A172 (cell line): Measurements from ENCODE around the gene HSF5. TPM values are rescaled to one million over a fixed set of nuclear protein-coding genes. Genes with fewer than 3 reads are reported as not detected.

Source experiments
- DNase-seq: peaks from one replicate; pipeline ENCODE4 v3.0.0-alpha.2; 2015; ENCODE audit warnings: low spot score
- total RNA-seq: library from RNA; depleted of rRNA; stranded (reverse); fragments of >200 nt; shearing (Covaris generic); gene quantifications from 2 replicates; pipeline ENCODE4 v1.2.3, GENCODE V29; 2014; rRNA removed

HSF5 gene, protein sequence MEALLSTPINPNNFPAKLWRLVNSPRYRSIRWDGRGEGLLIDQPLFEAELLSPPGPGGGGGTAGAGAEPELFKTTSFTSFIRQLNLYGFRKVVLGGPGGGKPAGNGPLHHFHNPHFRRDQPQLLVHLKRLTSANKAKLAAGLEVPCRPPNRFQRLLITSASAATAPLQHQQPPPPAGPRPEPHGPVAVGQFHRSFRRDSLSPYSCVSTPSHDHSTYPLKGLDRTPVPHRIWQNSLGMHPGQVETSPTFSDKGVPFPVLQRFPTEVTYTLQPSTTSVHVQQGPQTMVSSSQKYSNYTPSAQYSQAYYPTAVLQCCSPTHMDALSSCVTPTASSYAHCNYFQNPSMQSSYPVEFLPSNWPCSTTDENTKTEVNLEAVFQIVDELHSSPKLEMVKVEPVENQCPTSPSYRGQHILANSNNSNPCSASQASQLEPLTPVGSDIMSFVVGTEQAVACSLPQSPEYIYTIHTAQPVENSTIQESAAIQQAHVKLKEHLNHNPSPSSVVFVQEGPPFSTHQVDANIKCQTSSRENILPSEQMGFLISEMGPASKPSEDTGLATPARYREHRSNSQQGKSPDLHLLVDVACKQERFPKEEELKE
- not detected in 2 replicates for total RNA-seq

DNA sequence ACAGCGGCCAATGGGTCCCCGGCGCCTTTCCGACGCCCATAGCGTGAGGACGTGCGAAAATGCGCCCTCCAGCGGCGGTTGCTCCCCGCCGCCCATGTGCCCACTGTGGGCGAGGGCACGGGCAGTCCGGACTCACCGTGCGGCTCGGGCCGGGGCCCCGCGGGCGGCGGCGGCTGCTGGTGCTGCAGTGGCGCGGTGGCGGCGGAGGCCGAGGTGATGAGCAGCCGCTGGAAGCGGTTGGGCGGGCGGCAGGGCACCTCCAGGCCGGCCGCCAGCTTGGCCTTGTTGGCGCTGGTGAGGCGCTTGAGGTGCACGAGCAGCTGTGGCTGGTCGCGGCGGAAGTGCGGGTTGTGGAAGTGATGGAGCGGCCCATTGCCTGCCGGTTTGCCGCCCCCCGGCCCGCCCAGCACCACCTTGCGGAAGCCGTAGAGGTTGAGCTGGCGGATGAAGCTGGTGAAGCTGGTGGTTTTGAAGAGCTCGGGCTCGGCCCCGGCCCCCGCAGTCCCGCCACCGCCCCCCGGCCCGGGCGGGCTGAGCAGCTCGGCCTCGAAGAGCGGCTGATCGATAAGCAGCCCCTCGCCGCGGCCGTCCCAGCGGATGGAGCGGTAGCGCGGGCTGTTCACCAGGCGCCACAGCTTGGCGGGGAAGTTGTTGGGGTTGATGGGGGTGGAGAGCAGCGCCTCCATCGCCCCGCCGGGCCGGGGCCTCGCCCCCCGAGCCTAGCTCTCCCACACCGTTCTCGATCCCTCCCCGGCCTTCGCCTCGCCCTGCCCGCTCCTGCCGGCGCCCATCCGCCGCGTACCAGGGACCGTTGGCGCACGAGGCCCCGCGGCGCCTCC is at the start of gene HSF5:
Gene HSF5 (minus strand): TSS at position 820 of the 839 bp plus-strand sequence. CDS start 134 bp downstream, at position 686.
- no peak for DNase-seq

DNA sequence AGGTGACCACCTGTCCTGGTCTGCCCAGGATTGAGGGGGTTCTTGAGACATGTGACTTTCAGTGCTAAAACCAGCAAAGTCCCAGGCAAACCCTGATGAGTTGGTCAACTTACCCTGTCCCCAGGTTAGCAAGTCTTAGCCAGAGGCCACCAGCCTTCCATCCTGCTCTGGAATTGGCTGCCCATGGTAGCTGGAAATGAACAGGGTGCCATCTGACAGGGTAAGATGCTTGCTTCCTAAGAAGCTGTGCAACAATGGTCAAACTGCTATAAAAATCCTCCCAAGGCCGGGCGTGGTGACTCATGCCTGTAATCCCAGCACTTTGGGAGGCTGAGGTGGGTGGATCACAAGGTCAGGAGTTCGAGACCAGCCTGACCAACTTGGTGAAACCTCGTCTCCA is 49.1 kb upstream of the HSF5 start:
- DNase-seq = no peak

DNA sequence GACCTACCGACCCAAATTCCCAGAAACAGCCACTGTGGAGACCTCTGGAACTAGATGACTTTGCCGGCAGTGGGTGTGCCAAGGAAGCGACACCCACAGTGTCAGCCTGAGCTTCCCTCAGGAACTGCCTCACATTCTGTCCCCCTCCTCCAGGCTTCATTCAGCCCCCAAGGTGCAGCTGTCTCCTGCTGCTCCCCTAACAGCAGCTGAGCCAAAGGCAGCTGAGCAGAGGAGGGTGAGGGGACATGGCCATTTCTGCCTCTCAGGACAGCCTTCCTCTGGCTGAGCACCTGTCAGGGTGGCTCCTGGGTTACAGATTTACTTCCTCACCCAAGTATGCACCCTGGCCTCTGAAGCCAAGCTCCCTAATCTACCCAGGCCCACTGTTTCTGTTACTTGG is 48.3 kb upstream of the HSF5 start:
- no peak for DNase-seq

DNA sequence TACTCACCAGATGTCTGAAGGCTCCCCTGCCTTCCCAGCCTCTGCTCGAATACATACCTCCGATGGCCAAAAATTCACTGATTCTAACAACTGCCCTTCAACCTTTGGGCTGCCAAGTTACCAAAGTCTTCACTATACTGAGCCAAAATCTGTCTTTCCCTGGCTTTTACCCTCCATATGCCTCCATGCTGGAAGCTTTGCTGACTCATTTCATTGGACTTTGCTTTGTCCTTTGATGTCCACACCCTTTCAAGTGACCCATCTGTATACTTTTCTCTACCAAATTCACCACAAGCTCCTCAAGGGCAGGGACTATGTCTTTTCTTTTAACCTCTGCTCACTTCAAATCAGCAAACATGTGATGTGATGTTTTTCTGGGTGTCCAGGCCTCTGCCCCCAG is 47.2 kb upstream of the HSF5 start:
- peak; percentile 76 for DNase-seq

DNA sequence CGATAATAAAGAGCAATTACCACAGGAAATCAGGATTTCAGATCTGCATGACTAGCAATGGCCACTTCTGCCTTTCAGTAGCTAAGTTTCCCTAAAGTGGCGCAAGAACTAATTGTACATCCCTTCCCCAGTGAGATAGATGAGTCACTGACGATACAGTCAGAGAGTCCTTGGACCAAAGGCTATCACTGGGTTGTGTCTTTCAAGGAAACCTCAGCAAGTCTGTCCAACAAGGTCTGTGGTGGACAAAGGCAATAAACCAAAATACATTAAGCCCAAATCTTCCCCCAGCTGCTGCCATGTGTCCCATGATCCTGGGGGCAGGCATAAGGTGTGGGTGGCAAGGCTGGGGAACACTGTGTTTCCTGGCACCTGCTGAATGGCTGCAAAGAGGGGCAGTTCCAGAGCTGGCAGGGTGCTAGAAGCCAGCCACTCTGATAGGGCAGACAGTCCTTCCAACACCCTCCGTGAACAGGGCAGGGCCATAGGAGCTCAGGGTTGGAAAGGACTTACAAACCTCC is 46.8 kb upstream of the HSF5 start:
- peak; percentile 88 for DNase-seq

DNA sequence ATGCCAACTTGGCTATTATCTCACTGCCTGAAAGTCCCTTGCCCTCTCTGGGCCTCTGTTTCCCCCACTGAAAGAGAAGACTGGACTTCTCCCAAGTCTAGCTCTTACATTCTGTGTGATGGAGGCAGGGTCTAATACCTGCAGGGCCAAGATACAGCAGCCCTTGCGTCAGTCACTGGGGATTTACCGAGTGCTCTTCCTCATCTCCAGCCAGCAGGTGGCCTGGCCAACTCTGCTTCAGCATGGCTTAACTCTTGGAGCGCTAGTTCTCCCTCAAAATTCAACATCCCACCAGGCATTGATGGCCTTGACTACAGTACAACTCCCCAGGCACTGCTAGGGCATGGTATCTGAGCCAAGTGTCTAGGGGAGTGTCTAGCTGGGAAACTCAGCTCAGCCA is 46.1 kb upstream of the HSF5 start:
- DNase-seq = no peak

DNA sequence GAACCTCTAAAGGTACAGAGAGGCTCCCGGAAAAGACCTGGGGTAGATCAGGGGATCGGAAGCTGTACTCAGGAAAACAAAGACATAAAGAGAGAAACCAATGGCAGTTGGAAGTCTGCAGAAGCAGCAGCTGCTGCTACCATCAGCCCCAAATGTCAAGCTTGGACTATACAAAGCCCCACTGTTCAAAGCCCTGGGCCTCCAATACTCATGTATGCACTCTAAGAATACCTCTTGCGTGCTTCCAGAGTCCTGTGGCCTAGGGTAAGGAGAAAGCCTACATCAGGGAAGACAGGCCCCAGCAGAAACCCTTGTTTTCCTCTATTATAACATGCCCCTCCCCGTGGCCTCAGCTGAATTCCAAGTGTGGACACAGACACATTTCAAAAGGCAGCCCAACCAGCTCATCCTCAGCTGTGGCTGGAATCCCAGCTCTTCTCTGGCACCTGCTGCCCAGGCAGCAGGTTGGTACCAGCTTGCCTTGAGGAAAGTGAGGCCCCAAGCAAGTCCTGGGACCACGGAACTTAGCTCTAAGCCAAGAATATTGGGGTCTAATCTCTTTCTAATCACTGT is 45.5 kb upstream of the HSF5 start:
- DNase-seq = no peak

DNA sequence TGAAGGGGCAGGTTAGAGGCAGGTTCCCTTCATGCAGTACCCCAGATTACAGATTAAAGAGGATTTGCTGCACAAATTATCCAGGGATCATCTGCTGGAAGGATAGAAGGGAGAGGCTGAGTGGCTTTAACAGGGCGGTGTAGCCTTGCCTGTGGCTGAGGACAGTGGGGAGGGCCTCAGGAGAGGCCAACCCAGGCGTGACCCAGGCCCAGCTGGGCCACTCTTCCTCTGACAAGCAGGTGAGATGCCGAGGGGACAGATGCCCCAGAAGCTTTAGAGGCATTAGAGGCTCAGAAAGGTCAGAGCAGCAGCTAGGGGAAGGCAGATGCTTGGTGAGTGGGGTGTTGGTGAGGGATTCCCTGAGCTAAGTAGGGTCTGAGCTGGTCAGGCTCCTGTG is 44.3 kb upstream of the HSF5 start:
- no peak for DNase-seq

DNA sequence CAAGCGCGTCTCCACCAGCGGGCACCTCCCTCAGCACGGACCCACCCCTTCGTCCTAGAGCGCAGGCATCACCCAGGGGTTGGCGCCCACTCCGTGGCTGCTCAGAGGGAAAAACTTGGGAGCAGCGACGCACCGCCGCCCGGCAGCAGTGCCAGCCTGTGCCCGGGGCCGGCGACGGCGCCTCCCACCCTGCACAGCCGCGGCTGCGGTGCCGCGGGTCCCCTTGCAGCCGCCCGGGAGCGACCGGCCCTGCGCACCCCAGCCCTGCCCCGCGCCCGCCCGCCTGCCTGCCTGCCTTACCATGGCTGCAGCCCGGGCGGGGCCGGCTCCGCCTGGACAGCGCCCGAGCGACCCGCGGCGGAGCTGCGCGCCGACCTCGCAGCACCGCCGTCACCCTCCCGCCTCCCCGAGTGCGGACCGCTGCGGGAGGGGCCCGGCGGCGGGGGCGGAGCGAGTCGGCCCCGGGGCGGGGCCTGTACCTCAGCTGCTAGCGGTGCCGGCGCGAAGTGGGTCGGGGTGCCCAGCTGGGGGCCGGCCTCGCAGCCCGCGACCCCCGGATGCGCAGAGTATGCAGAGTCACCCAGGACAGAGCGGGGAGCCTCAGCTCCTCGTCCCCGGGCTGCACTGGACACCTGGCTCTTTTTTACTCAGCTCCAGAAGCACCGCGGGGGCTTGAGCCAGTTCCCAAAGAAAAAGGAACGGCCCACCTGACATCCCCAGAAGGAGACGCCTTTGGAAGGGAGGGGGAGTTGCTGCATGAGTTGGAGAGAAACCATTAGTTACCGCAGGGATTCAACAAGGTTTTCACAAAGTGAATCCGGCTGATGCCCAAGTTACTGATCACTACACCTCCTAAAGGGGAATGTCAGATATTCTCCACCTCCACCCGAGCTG is 43.7 kb upstream of the HSF5 start:
- no peak for DNase-seq

DNA sequence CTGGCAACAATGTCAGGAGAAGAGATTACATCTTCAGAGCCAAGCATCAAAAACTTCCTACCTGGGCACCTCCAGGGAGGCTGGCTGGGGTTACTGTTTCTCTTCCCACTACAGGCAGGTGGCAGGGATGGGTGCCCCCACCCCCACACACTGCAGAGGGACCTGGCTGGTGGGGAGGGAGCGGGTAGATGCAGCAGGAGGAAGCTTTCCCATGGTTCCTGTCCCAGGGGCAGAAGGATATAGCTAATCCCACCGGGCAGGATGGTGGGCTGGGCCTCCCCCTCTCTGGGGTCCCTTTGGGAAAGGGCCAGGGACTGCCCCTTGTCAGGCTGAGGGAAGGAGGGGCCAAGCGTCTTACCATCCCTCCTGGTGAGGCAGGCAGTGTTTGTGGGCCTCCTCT is 42.9 kb upstream of the HSF5 start:
- DNase-seq = no peak

DNA sequence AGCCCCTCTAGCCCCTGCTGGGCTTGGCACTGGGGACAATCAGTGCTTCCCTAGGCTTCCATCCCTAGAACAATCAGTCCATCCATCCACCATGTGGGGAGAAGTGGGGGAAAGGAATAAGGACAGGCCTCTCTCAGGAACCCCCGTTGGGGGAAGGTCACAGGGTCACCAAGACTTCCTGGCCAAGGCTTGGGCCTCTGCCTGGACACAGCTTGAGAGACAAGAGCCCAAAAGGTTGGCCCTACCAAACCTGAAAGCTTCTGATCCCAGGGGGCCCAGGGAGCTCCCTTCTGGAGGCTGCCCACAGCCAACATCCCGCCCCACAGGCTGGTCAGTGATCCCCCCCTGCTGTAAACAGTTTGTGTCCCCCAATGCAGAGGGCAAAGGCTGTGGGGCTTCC is 42.4 kb upstream of the HSF5 start:
- no peak for DNase-seq

DNA sequence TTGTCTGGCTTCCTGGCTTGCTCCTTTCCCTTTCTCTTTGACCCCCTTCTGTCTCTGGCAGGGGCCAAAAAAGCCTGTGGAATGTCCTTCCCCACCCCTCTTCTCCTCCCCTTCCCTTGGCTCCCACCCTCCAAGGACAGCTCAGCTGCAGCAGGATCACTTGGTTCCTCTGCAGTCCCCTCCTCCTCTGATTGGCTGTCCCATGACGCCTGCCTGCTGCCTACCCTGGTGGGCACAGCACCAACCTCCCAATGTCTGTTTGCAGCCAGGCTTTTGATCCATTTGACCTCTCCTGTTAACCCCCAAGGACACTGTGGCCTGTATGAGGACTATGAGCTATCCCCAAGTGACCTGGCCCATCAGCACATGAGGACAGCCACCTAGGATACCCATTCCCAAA is 41.1 kb upstream of the HSF5 start:
- DNase-seq = no peak

DNA sequence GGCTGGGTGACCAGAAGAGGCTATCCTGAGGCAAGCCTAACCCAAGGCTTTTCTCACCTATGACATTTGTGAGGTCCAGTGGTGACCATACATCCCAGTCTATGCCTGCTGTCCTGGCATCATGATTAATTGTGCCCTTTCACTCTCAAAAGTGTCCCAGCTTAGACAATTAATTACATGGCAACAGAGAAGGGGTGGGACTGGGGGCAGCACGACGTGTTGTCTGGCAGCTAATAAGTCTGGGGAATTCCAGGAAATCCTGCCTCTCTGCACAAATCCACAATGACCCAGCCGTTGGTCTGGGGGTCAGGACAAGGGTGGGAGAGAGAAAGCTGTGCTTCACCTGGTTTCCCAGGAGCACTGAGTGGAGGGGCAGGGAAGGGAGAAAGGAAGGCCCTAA is 40.2 kb upstream of the HSF5 start:
- no peak for DNase-seq

DNA sequence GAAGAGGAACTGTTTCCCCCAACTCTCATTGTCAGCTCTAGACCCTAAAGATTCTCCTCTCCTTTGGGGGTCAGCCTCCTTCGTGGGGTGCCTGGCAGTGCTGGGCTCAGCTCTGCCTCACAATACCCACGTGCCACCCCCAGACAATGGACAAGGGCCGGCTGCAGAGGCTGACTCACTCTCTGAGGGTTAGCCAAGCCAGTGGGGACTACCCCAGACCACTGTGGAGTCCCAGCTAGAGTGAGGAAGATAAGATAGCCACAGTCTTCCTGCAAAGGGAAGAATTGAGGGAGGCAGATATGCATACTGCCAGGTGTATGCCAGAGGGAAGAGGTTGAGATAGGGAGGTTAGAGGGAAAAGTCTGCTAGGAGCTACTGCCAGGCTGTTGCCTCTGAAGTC is 39.7 kb upstream of the HSF5 start:
- DNase-seq = peak; percentile 77

DNA sequence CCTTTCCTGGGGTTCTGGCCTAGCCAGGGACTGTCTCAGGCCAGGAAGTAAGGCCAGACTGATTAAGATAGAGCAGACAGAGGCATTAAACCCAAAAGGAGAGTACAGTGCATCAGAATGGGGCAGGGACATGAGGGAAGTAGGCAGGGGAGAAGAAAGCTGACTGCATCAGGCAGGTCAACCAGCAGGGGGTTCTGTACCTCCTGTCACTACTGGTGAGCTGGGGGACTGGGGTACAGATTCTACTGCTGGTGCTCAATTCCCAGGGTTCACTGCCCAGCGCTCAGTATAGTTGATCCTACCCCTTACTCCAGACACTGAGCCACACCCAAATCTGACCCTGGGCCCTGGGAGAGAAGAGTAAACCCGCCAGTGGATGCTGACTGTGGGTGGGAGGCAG is 39.1 kb upstream of the HSF5 start:
- no peak for DNase-seq

DNA sequence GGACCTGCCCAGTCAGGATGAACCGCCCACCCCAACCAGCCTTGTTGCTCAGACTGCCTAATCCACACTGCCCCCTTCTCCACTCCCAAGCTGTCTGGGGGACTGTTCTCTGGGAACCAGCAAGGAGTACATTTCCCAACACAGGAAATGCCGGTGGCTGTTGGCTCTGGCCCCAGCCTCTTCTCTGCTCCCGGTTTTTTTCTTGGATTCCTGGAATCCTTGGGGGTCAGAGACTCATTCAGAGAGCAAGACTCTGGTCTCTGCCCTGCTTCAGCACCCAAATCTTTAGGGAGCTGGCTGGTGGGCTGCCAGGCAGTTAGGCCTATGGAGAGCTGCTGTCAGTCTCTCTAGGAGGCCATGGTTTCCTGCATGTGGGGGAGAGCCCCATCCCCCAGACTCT is 37.0 kb upstream of the HSF5 start:
- DNase-seq = peak; percentile 88

DNA sequence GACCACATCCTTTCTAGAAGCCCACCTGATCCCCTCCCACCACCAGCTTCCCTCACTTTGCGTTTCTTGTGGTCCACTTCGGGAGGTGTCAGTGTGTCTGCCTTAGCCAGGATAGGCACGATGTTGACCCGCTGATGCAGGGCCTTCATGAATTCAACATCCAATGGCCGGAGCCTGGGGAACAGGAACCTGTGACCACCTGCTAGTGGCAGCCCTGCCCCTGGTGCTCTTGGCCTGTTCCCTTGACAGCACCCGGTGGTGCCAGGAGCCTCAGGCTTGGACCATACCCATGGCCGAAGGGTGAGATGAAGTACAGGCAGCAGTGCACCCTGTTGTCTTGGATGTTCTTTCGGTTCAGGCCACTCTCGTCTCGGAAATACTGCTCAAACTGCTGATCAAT is 33.5 kb upstream of the HSF5 start:
- no peak for DNase-seq

DNA sequence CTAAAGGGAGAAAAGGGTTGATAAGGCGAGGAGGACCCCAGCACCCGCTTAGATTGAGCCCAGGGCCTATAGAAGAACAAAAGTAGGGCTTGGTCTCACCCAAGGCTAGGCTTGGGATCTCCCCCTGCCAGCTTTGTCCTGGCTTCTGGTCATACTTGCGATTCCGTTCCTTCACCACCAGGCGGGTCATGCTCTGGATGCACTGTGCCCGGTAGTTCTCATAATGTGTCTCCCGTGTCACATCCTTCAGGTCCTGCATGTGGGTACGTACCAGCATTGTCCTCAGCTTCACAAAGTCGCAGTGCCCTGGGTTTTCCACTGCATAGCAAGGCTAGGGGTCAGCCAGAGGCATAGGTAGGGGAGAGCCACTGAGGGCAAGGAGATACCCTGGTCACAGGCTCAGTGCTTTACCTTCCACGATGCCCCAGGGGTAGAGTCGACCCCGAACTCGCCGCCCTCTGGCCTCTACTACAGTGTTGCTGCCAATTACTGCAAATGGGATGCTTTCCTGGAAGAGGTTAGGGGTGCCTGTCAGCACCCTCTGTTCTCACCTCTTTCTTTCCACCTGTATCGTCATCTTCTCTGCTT is 32.7 kb upstream of the HSF5 start:
- no peak for DNase-seq

DNA sequence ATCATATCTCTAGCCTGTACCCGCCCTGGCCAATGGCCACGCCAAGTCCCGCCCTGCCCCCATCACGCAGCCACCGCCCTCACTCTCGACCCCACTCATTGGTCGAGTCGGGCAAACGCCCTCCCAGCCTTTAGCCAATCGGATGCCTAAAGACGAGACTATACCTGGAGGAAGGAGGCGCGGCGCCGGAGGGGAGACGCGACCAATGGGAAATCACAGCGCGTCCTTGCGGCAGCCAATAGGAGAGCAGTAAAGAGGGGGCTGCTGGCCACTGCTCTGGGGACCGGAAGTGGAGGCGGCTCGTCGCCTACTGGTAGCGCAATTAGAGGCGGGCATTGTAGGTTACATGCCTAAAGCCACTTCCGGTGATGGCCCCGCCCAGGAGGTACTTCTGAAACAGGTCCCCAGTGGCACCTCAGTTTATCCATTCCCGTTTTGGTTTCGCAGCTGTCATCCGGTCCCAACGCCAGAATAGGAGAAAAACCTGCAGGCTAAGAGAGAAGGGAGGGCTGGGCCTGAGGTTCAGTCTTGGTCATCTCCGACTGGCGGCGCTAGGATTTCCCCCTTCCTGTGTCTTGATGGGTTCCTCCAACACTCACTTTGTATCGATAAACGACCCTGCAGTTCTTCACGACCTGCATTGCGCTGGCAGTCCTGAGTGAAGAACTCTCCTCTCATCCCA is 29.9 kb upstream of the HSF5 start:
- DNase-seq = peak; percentile 100

DNA sequence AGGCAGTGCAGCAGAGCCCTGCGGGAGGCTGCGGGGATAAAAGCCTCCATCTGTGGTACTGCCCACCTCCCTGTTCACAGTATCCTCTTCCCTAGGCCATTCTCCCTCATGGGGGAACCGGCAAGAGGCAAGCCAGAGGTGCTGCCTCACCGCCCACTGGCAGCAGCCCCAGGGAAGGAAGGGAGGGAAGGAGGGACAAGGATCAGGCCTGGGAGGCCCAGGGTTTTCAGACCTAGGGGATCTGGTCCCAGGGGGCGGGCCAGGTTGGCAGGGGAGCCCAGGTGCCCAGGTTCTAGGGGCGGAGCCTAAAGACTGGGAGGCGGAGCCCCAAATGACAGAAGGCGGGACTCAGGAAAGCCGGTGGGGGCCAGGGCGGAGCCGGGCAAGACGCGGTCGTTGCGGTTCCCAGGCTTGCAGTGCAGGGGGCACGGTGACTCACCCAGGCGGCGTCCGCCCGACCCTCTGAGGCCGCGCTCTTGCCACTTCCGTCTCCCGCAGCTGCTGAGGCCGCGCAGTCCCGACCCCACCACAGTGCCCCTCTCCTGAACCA is 29.2 kb upstream of the HSF5 start:
- no peak for DNase-seq
